WTC11 (cell line): Measurements from ENCODE around the gene ZNF431. TPM values are rescaled to one million over a fixed set of nuclear protein-coding genes. Genes with fewer than 3 reads are reported as not detected.

Experiments used
- ATAC-seq: fragments of 200-7000 bp; cut with Tn5 transposase; 2 replicates; pipeline ENCODE4 v1.10.0; 2021; ENCODE audit warnings: mild to moderate bottlenecking, moderate library complexity
- CTCF ChIA-PET: fragments of 300-600 bp; sonication (Branson Sonifier 250); formaldehyde crosslinking; loops from one replicate; lab custom pipeline; 2021; ENCODE audit warnings: antibody characterized with exemption; lab: Charles Lee
- POLR2A ChIA-PET: fragments of 350-600 bp; sonication (Branson Sonifier 250); formaldehyde crosslinking; loops from one replicate; lab custom pipeline; 2021; ENCODE audit warnings: antibody characterized with exemption; lab: Charles Lee
- DNase-seq: peaks from one replicate; pipeline ENCODE4 v3.0.0; 2021; ENCODE audit warnings: low spot score
- H3K27ac Mint-ChIP-seq: 2 replicates; pipeline ENCODE4 v1.8.0; 2021; ENCODE audit warnings: mixed read lengths
- H3K27me3 Mint-ChIP-seq: 2 replicates; pipeline ENCODE4 v1.8.0; 2021; ENCODE audit warnings: low read depth, mild to moderate bottlenecking, moderate library complexity, mixed read lengths
- H3K36me3 Mint-ChIP-seq: 2 replicates; pipeline ENCODE4 v1.8.0; 2021; ENCODE audit warnings: mixed read lengths
- H3K4me1 Mint-ChIP-seq: 2 replicates; pipeline ENCODE4 v1.8.0; 2022; ENCODE audit warnings: mixed read lengths
- H3K4me3 Mint-ChIP-seq: 2 replicates; pipeline ENCODE4 v1.8.0; 2021; ENCODE audit warnings: mild to moderate bottlenecking, moderate library complexity, mixed read lengths
- H3K9me3 Mint-ChIP-seq: 2 replicates; pipeline ENCODE4 v1.8.0; 2021; ENCODE audit warnings: mixed read lengths
- CREB1 ChIP-seq: sonication (generic); formaldehyde crosslinking; IDR thresholded peaks from 2 replicates; pipeline ENCODE4 v1.8.0; 2023; ENCODE audit warnings: mild to moderate bottlenecking, missing genetic modification reagents
- HMGA2 ChIP-seq: fragments of 250-450 bp; sonication (Bioruptor Pico); IDR thresholded peaks from 2 replicates; pipeline ENCODE4 v1.4.0; 2021; ENCODE audit warnings: mild to moderate bottlenecking, moderate library complexity
- IRF2 ChIP-seq: sonication (generic); formaldehyde crosslinking; IDR thresholded peaks from 2 replicates; pipeline ENCODE4 v1.8.0; 2022; ENCODE audit warnings: low read depth, missing genetic modification reagents, borderline replicate concordance
- JUN ChIP-seq: sonication (generic); formaldehyde crosslinking; IDR thresholded peaks from 2 replicates; pipeline ENCODE4 v1.8.0; 2023; ENCODE audit warnings: mild to moderate bottlenecking, missing genetic modification reagents
- KAT7 ChIP-seq: sonication (generic); formaldehyde crosslinking; IDR thresholded peaks from 2 replicates; pipeline ENCODE4 v1.8.1; 2023; ENCODE audit warnings: missing genetic modification reagents, mild to moderate bottlenecking, borderline replicate concordance
- SOX15 ChIP-seq: fragments of 250-450 bp; sonication (Bioruptor Pico); IDR thresholded peaks from 2 replicates; pipeline ENCODE4 v1.9.0; 2021; ENCODE audit warnings: mild to moderate bottlenecking
- SP1 ChIP-seq: sonication (generic); formaldehyde crosslinking; conservative IDR thresholded peaks from 2 replicates; pipeline ENCODE4 v1.8.1; 2022; ENCODE audit warnings: missing genetic modification reagents
- TCF7 ChIP-seq: sonication (generic); formaldehyde crosslinking; IDR thresholded peaks from 2 replicates; pipeline ENCODE4 v1.8.0; 2022; ENCODE audit warnings: mild to moderate bottlenecking, low read depth, missing genetic modification reagents, moderate library complexity
- TEAD1 ChIP-seq: sonication (generic); formaldehyde crosslinking; IDR thresholded peaks from 2 replicates; pipeline ENCODE4 v1.8.0; 2022; ENCODE audit warnings: mild to moderate bottlenecking, missing genetic modification reagents
- ZNF121 ChIP-seq: sonication (generic); formaldehyde crosslinking; IDR thresholded peaks from 2 replicates; pipeline ENCODE4 v1.8.0; 2023; ENCODE audit warnings: missing genetic modification reagents
- ZNF317 ChIP-seq: sonication (generic); formaldehyde crosslinking; IDR thresholded peaks from 2 replicates; pipeline ENCODE4 v1.8.1; 2023; ENCODE audit warnings: low read depth, mild to moderate bottlenecking, moderate library complexity, missing genetic modification reagents, borderline replicate concordance
- ZNF396 ChIP-seq: fragments of 250-450 bp; sonication (Bioruptor Pico); IDR thresholded peaks from 2 replicates; pipeline ENCODE4 v1.8.0; 2021; ENCODE audit warnings: mild to moderate bottlenecking, moderate library complexity, borderline replicate concordance
- ZNF423 ChIP-seq: fragments of 250-450 bp; sonication (Bioruptor Pico); IDR thresholded peaks from 2 replicates; pipeline ENCODE4 v2.1.2; 2022; ENCODE audit warnings: mild to moderate bottlenecking, moderate library complexity
- ZNF671 ChIP-seq: fragments of 250-450 bp; sonication (Bioruptor Pico); IDR thresholded peaks from 2 replicates; pipeline ENCODE4 v1.8.0; 2021; ENCODE audit warnings: mild to moderate bottlenecking
- total RNA-seq: library from RNA; stranded (reverse); gene quantifications from 3 replicates; pipeline ENCODE4 v1.2.3, GENCODE V29; 2021
- TF ChIP-seq, protein P1 (sequence below): sonication (generic); formaldehyde crosslinking; IDR thresholded peaks from 2 replicates; pipeline ENCODE4 v1.8.1; 2023; ENCODE audit warnings: mild to moderate bottlenecking, moderate library complexity, missing genetic modification reagents
- TF ChIP-seq, protein P2 (sequence below): sonication (generic); formaldehyde crosslinking; IDR thresholded peaks from 2 replicates; pipeline ENCODE4 v1.8.0; 2022; ENCODE audit warnings: mild to moderate bottlenecking, missing genetic modification reagents
- TF ChIP-seq, protein P3 (sequence below): sonication (generic); formaldehyde crosslinking; IDR thresholded peaks from 2 replicates; pipeline ENCODE4 v1.8.1; 2023; ENCODE audit warnings: mild to moderate bottlenecking, missing genetic modification reagents
- TF ChIP-seq, protein P4 (sequence below): sonication (generic); formaldehyde crosslinking; conservative IDR thresholded peaks from 2 replicates; pipeline ENCODE4 v1.8.1; 2022; ENCODE audit warnings: mild to moderate bottlenecking, missing genetic modification reagents
- TF ChIP-seq, protein P5 (sequence below): sonication (generic); formaldehyde crosslinking; IDR thresholded peaks from 2 replicates; pipeline ENCODE4 v1.8.1; 2023; ENCODE audit warnings: mild to moderate bottlenecking, missing genetic modification reagents
- TF ChIP-seq, protein P6 (sequence below): fragments of 250-450 bp; sonication (Bioruptor Pico); conservative IDR thresholded peaks from 2 replicates; pipeline ENCODE4 v1.9.0; 2021; ENCODE audit warnings: mild to moderate bottlenecking
- TF ChIP-seq, protein P7 (sequence below): sonication (generic); formaldehyde crosslinking; IDR thresholded peaks from 2 replicates; pipeline ENCODE4 v1.8.0; 2022; ENCODE audit warnings: mild to moderate bottlenecking, missing genetic modification reagents
- TF ChIP-seq, protein P8 (sequence below): sonication (generic); formaldehyde crosslinking; IDR thresholded peaks from 2 replicates; pipeline ENCODE4 v1.8.0; 2022; ENCODE audit warnings: missing genetic modification reagents

Gene ZNF431
- total RNA-seq, 1 experiment from 2014 or later = 42.1 TPM

DNA sequence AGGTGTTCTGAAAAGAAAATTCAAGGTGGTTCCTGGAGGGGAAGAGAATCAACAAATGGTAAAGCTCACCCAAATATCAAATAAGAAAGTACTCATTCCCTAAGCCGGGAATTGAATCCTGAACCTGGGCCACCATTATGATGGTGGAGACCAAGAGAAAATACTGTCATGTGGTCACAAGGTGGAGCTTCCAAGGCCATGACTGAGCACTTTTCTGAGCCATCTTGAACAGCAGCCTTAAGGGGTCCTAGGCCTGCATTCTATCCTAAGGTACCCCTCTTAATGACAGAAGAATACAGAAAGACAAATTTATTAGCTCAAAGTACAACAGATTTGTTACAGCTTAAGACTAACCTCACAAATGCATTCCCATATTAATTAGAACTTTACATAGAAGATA lies 9.6 kb downstream of the ZNF431 start (continued):
- TF ChIP-seq, protein P1, sequence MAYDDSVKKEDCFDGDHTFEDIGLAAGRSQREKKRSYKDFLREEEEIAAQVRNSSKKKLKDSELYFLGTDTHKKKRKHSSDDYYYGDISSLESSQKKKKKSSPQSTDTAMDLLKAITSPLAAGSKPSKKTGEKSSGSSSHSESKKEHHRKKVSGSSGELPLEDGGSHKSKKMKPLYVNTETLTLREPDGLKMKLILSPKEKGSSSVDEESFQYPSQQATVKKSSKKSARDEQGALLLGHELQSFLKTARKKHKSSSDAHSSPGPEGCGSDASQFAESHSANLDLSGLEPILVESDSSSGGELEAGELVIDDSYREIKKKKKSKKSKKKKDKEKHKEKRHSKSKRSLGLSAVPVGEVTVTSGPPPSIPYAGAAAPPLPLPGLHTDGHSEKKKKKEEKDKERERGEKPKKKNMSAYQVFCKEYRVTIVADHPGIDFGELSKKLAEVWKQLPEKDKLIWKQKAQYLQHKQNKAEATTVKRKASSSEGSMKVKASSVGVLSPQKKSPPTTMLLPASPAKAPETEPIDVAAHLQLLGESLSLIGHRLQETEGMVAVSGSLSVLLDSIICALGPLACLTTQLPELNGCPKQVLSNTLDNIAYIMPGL (CRISPR knock-in tag) = no peak
- TF ChIP-seq, protein P2, sequence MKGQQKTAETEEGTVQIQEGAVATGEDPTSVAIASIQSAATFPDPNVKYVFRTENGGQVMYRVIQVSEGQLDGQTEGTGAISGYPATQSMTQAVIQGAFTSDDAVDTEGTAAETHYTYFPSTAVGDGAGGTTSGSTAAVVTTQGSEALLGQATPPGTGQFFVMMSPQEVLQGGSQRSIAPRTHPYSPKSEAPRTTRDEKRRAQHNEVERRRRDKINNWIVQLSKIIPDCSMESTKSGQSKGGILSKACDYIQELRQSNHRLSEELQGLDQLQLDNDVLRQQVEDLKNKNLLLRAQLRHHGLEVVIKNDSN (CRISPR knock-in tag) = no peak
- TF ChIP-seq, all 79 proteins: peak for 0

DNA sequence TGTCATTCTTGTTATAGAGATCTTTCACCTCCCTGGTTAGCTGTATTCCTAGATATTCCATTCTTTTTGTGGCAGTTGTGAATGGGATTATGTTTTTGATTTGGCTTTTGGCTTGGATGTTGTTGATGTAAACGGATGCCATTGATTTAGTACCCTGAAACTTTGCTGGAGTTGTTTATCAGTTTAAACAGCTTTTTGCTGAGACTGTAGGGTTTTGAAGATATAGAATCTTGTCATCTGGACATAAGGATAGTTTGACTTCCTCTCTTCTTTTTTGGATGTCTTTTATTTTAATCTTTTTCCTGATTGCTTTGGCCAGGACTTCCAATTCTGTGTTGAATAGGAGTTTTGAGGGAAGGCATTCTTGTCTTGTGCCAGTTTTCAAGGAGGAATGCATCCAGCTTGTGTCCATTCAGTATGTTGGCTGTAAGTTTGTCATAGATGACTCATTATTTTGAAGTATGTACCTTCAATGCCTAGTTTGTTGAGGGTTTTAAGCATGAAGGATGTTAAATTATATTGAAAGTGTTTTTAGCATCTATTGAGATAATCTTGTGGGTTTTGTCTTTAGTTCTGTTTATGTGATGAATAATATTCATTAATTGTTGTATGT lies 16.8 kb downstream of the ZNF431 start:
- ChIA-PET POLR2A (no interaction called here), CTCF (interaction anchor here (2.7 kb wide), 1 partner anchor 17 kb away, joined by 8 read pairs; the partner anchor contains the start of gene ZNF431)
- ATAC-seq (no peak), DNase-seq (no peak)
- peaks cover 50% of the 10 kb centered on the region for H3K36me3 Mint-ChIP-seq
- no peak for TF ChIP-seq JUN (CRISPR knock-in tag)
- no peak for TF ChIP-seq CREB1 (CRISPR knock-in tag)
- TF ChIP-seq ZNF317 (CRISPR knock-in tag) = no peak
- TF ChIP-seq ZNF396 = no peak
- TF ChIP-seq SOX15 (CRISPR knock-in tag) = no peak
- TF ChIP-seq, protein P3, sequence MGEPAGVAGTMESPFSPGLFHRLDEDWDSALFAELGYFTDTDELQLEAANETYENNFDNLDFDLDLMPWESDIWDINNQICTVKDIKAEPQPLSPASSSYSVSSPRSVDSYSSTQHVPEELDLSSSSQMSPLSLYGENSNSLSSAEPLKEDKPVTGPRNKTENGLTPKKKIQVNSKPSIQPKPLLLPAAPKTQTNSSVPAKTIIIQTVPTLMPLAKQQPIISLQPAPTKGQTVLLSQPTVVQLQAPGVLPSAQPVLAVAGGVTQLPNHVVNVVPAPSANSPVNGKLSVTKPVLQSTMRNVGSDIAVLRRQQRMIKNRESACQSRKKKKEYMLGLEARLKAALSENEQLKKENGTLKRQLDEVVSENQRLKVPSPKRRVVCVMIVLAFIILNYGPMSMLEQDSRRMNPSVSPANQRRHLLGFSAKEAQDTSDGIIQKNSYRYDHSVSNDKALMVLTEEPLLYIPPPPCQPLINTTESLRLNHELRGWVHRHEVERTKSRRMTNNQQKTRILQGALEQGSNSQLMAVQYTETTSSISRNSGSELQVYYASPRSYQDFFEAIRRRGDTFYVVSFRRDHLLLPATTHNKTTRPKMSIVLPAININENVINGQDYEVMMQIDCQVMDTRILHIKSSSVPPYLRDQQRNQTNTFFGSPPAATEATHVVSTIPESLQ = no peak
- TF ChIP-seq, protein P4, sequence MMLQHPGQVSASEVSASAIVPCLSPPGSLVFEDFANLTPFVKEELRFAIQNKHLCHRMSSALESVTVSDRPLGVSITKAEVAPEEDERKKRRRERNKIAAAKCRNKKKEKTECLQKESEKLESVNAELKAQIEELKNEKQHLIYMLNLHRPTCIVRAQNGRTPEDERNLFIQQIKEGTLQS = no peak
- no peak for TF ChIP-seq HMGA2 (CRISPR knock-in tag)
- TF ChIP-seq IRF2 (CRISPR knock-in tag) = no peak
- TF ChIP-seq ZNF423 = no peak
- TF ChIP-seq, protein P5, sequence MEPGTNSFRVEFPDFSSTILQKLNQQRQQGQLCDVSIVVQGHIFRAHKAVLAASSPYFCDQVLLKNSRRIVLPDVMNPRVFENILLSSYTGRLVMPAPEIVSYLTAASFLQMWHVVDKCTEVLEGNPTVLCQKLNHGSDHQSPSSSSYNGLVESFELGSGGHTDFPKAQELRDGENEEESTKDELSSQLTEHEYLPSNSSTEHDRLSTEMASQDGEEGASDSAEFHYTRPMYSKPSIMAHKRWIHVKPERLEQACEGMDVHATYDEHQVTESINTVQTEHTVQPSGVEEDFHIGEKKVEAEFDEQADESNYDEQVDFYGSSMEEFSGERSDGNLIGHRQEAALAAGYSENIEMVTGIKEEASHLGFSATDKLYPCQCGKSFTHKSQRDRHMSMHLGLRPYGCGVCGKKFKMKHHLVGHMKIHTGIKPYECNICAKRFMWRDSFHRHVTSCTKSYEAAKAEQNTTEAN (CRISPR knock-in tag) = no peak
- TF ChIP-seq, protein P6, sequence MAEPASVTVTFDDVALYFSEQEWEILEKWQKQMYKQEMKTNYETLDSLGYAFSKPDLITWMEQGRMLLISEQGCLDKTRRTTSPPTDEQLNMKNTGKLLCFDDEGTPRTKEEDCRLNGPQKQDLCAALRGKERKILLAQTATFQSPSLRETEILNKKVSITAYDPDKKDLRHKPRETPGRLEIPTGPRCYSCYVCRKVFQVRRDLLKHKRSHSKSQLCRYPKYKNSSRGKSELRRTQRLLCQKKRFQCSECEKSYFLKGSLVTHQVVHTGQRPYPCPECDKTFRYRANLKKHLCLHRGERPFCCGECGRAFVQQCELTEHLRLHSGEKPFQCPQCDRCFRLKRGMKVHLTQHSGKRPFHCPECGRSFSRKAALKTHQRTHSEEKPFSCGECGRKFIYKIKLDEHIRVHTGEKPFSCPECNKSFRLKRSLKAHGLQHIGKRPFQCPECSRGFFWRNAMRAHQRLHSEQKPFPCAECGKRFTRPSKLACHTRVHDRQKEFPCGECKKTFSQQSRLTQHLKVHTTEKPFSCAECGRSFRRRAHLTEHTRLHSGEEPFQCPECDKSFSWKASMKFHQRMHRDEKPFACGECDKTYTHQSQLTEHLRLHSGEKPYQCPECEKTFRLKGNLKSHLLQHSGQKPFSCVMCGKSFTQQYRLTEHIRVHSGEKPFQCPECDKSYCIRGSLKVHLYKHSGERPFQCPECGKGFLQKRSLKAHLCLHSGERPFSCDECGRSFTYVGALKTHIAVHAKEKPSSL (CRISPR knock-in tag) = no peak
- no peak for TF ChIP-seq ZNF121 (CRISPR knock-in tag)
- no peak for TF ChIP-seq SP1 (CRISPR knock-in tag)
- TF ChIP-seq, protein P7, sequence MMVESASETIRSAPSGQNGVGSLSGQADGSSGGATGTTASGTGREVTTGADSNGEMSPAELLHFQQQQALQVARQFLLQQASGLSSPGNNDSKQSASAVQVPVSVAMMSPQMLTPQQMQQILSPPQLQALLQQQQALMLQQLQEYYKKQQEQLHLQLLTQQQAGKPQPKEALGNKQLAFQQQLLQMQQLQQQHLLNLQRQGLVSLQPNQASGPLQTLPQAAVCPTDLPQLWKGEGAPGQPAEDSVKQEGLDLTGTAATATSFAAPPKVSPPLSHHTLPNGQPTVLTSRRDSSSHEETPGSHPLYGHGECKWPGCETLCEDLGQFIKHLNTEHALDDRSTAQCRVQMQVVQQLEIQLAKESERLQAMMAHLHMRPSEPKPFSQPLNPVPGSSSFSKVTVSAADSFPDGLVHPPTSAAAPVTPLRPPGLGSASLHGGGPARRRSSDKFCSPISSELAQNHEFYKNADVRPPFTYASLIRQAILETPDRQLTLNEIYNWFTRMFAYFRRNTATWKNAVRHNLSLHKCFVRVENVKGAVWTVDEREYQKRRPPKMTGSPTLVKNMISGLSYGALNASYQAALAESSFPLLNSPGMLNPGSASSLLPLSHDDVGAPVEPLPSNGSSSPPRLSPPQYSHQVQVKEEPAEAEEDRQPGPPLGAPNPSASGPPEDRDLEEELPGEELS (CRISPR knock-in tag) = no peak
- no peak for TF ChIP-seq KAT7 (CRISPR knock-in tag)
- TF ChIP-seq ZNF671 (CRISPR knock-in tag) = no peak
- TF ChIP-seq, protein P8, sequence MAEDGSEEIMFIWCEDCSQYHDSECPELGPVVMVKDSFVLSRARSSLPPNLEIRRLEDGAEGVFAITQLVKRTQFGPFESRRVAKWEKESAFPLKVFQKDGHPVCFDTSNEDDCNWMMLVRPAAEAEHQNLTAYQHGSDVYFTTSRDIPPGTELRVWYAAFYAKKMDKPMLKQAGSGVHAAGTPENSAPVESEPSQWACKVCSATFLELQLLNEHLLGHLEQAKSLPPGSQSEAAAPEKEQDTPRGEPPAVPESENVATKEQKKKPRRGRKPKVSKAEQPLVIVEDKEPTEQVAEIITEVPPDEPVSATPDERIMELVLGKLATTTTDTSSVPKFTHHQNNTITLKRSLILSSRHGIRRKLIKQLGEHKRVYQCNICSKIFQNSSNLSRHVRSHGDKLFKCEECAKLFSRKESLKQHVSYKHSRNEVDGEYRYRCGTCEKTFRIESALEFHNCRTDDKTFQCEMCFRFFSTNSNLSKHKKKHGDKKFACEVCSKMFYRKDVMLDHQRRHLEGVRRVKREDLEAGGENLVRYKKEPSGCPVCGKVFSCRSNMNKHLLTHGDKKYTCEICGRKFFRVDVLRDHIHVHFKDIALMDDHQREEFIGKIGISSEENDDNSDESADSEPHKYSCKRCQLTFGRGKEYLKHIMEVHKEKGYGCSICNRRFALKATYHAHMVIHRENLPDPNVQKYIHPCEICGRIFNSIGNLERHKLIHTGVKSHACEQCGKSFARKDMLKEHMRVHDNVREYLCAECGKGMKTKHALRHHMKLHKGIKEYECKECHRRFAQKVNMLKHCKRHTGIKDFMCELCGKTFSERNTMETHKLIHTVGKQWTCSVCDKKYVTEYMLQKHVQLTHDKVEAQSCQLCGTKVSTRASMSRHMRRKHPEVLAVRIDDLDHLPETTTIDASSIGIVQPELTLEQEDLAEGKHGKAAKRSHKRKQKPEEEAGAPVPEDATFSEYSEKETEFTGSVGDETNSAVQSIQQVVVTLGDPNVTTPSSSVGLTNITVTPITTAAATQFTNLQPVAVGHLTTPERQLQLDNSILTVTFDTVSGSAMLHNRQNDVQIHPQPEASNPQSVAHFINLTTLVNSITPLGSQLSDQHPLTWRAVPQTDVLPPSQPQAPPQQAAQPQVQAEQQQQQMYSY = no peak
- TF ChIP-seq TCF7 (CRISPR knock-in tag) = no peak
- no peak for TF ChIP-seq TEAD1 (CRISPR knock-in tag)
- no peak overlapping the region for H3K4me3 Mint-ChIP-seq
- H3K9me3 Mint-ChIP-seq = no peaks in the 10 kb centered on the region
- peaks cover 8% of the 10 kb centered on the region for H3K4me1 Mint-ChIP-seq
- H3K27ac Mint-ChIP-seq = 0 out of 2 replicates have a peak overlapping the region, but pooled peaks have one; percentile 25
- no peaks in the 10 kb centered on the region for H3K27me3 Mint-ChIP-seq
